ENCODE measurements around the gene HUNK.
"Not testable (repeated sequence)": the region's sequence is repeated elsewhere in the genome, so short reads cannot be mapped to it uniquely, and the experiment has no call there.

Gene HUNK

DNA sequence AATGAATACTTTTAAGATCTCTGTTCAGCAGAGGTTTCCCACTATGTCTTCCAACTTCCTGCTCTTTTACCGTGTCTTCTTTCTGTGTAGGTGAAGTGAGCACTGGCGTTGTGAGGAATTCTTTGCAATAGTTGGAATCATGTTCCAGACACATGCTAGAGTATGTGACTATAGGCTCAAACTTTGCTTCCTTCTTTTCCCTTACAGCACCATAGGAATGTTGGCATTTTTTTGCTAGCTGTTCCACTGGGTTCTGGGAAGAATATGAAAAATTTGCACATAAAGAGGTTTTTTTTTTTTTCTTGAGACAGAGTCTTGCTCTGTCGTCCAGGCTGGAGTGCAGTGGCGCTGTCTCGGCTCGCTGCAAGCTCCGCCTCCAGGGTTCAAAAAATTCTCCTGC is 15.7 kb upstream of the HUNK start:
- TF ChIP-seq ZNF274 (IDR thresholded peaks at IDR 0.05; ENCODE audit: low read depth, low read length), result no peak
- no peak overlapping the region for H3K4me3 ChIP-seq (ENCODE audit: low read length)

DNA sequence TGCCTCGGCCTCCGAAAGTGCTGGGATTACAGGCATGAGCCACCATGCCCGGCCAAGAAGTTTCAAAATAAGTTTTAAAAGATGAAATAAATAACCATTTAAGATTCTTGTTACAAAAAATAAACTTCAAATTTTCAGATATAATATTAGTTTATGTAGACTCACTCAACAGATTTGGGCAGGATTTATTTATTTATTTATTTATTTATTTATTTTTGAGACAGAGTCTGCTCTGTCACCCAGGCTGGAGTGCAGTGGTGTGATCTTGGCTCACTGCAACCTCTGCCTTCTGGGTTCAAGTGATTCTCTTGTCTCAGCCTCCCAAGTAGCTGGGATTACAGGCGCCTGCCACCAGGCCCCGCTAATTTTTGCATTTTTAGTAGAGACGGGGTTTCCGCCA is 15.2 kb upstream of the HUNK start:
- not testable (repeated sequence) for H3K4me3 ChIP-seq (ENCODE audit: low read length)

DNA sequence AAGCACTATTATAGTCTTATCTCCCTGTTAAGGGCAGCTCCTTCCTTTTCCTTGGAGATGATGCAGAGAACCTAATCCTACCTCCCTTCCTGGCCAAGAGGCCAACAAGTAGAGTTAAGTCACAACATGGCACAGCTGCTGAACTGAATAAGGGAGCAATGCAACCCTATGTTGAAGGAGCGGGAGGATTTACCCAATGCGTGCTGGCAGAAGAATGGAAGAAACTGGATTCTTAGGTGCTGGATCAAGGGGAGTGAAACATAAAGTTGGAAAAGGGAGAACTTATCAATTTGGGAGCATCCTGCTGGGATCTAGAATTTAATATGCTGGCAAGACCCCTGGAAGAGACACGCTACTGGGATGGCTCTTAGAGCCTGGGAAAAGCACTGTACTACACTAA is 12.0 kb upstream of the HUNK start:
- no peak overlapping the region for H3K4me3 ChIP-seq (ENCODE audit: low read length)
- no peak for TF ChIP-seq ZNF274 (IDR thresholded peaks at IDR 0.05; ENCODE audit: low read depth, low read length)

DNA sequence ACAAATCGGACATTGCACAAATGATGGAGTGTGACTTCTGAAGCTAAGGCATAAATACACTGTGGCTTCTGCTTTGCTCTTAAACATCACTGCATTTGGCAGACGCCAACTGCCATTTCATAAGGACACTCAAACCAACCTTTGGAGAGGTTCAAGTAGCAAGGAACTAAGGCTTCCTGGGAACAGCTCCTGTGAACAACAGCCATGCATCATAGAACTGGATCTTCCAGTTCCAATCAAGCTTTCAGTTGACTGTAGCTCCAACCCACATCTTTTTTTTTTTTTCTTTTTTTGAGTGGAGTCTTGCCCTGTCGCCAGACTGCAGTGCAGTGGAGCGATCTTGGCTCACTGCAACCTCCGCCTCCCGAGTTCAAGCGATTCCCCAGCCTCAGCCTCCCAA is 10.7 kb upstream of the HUNK start:
- H3K4me3 ChIP-seq (ENCODE audit: low read length), result no peak overlapping the region
- TF ChIP-seq ZNF274 (IDR thresholded peaks at IDR 0.05; ENCODE audit: low read depth, low read length), result no peak

DNA sequence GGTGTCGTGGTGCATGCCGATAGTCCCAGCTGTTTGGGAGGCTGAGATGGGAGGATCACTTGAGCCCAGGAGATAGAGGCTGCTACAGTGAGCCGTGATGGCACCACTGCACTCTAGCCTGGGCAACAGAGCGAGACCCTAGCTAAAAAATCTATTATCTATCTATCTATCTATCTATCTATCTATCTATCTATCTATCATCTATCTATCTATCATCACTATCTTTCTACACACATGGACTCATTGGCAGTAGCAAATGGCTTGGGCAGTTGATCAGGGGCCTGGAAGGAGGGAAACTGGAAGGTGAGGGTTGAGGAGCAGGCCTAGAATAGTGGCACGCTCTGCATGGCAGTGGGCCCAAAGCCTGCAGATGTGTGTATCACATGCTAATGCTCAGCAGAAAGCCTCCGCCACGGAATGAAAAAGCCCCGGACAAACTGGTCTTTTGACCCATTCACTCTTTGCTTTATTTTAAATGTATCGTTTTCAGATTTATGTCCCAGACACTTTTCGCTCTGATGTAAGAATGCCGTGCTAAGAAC is 7.3 kb upstream of the HUNK start:
- no peak overlapping the region for H3K4me3 ChIP-seq (ENCODE audit: low read length)
- no peak for TF ChIP-seq ZNF274 (IDR thresholded peaks at IDR 0.05; ENCODE audit: low read depth, low read length)

DNA sequence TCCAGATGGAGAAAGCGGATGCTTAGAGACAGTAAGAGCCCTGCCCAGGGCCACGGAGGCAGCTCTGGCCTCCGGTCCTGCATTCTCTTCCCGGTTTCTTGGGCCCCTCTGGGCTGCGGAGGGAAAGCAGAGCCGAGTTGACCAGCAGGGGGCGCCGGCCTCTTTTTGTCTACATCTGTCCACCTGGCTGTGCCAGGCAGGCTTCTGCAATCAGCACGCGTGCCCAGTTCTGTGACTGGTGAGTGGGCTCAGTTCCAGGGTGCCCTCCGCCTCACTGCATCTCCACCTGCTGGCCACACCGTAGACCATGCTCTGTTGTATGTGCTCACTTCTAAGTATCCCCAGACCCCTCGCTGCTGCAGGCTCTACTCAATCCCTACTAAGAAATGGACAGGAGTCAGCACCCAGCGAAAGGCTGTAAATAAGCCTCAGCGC is 6.7 kb upstream of the HUNK start:
- no peak for TF ChIP-seq ZNF274 (IDR thresholded peaks at IDR 0.05; ENCODE audit: low read depth, low read length)
- H3K4me3 ChIP-seq (ENCODE audit: low read length), result no peak overlapping the region

DNA sequence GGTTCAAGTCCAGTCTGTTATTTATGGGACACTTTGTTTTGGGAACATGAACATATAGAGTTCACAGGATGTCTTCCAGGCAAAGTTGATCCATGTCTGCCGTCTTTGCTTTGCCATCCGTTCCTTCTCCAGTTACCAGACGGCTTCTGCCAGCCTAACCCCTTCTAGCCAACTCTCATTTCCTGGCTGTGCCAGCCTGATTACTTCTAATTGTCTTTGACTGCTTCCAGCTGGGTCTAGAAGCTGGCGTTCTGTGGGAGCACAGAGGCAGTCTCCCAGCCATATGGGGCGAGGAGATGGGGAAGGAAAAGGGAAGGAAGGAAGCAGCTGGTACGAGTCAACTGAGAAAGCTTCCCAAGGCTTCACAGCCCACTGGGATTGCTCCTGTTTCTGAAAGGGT is 3.1 kb upstream of the HUNK start:
- no peak for TF ChIP-seq ZNF274 (IDR thresholded peaks at IDR 0.05; ENCODE audit: low read depth, low read length)
- no peak overlapping the region for H3K4me3 ChIP-seq (ENCODE audit: low read length)

DNA sequence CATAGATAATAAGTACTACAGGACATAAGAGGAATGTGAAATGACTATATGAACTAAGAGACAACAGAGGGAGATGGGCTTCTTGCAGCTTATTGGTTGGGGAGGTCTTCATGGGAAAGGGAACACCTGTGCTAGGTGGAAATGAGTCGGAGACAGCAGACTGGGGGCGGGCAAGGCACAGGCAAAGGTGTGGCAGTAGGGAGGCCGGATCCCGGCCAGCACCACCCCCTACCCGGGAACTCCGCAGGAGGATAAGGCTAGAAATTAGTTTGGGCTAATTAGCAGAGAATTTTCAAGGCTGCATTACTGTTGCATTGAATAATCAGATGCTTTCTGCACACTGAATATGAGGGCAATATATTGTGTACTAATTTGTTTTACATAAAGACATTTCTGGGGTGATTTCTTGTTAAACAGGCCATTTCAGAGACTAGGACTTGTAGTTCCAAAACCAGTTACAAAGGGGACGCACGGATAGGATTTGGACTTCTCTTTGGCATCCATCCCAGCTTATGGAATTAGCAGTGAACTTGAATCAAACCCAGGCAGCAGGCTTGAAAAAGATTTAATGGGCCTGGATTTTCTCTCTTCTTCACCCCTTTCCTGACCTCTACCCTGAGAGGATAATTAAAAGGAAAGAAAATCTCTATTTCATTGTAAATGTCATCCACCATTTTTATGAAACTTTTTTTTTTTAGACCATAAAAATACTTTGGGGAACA is 2.2 kb upstream of the HUNK start:
- H3K4me3 ChIP-seq (ENCODE audit: low read length), result no peak overlapping the region
- TF ChIP-seq ZNF274 (IDR thresholded peaks at IDR 0.05; ENCODE audit: low read depth, low read length), result no peak

DNA sequence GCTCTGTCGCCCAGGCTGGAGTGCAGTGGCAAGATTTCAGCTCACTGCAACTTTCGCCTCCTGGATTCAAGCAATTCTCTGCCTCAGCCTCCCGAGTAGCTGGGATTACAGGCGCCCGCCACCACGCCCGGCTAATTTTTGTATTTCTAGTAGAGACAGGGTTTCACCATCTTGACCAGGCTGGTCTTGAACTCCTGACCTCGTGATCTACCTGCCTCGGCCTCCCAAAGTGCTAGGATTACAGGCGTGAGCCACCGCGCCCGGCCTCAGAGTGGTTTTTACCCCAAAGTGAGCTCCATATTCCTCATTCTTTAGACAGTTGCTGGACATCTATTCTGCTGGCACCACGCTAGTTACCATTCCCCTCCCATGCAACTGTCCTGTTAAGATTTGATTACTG is 1.4 kb upstream of the HUNK start:
- H3K4me3 ChIP-seq (ENCODE audit: low read length), result not testable (repeated sequence)

DNA sequence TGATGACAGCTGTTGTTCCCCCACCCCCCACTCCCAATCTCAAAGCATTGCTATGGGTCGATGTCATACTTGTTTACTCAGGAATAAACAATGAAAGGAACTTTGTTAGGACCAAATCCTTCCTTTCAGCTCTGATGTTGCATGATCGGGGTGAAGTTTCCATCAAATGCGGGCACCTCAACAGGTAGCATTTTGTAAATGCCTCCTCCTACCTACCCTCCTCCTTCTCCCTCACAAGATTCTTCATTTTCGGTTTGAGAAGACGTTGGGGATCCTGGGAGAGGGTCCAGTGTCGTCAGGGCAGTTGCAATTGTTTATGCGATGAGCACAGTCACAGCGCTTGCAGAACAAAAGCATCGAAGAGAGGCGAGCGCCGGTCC is 758 bp upstream of the HUNK start:
- H3K4me3 ChIP-seq (ENCODE audit: low read length), result no peak overlapping the region
- no peak for TF ChIP-seq ZNF274 (IDR thresholded peaks at IDR 0.05; ENCODE audit: low read depth, low read length)

DNA sequence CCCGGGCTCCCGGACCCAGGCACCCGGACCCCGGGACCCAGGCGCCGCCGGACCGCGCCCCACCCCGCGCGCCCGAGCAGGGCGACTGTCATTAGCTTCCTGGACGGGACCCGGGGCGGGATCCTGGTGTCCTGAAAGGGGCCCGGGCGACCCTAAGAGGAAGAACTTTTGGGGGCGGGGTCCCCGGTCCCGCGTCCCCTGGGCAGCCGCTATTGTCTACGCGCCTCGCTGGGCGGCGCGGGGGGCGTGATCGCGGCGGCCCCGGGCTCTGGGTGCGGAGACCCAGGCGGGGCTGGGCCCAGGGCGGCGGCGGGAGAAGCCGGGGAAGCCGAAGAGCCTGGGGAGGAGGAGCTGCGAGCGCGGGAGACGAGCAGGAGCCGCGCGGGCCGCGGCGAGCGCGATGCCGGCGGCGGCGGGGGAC is 465 bp downstream of the HUNK start:
- peak overlapping the region; percentile 42 for H3K4me3 ChIP-seq (ENCODE audit: low read length)
- TF ChIP-seq ZNF274 (IDR thresholded peaks at IDR 0.05; ENCODE audit: low read depth, low read length), result no peak

DNA sequence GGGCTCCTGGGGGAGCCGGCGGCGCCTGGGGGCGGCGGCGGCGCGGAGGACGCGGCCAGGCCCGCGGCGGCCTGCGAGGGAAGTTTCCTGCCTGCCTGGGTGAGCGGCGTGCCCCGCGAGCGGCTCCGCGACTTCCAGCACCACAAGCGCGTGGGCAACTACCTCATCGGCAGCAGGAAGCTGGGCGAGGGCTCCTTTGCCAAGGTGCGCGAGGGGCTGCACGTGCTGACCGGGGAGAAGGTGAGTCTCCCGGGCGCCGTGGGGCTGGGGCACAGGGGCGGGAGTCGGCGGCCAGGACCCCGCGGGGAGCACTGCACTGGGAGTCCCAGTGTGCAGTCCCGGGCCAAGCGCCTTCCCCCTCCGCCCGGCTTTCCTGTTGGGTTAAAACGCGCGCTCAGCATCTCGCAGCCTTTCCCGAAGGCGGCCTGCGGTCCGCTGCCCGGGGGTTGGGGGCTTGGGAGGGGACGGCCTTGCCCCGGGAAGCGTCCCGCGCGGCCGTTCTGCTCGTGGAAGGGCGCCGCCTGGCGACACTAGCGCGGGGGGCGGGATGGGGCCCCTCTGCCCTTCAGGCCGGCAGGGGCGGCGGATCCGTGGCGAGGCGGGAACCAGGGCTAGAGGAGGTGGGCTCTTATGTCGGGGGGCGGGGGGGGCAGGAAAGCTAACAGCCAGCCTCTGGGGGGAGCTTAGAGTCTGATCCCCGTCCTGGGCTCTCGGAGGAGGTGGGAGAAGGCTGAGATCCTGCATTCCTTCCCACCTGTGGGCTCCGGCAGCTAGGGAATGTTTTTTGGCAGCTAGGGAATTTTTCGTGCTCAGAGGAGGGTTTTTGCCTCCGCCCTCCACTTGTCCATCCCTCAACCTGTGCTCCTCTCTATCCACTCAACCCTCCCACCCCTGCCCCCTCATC is 1.1 kb downstream of the HUNK start:
- H3K4me3 ChIP-seq (ENCODE audit: low read length), result peak overlapping the region; percentile 42
- TF ChIP-seq ZNF274 (IDR thresholded peaks at IDR 0.05; ENCODE audit: low read depth, low read length), result no peak

DNA sequence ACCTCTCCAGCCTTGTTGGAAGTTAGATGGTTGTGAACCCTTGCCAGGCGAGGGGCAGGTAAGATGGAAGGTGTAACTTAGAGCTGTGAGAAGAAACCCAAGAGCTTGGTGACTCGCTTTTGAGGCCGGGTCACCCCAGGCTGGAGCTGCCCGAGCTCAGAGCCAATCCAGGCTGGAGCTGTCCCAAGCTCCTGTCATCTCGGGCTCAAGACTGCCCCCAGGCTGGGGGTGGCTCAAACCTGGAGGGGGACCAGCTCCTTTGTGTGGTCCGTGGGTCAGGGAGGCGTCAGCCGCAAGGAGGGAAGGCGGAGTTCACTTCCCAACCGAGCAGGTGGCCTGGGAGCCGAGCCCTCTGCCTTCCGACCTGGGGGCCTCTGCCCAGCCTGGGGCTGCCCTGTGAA is 2.0 kb downstream of the HUNK start:
- no peak for TF ChIP-seq ZNF274 (IDR thresholded peaks at IDR 0.05; ENCODE audit: low read depth, low read length)
- no peak overlapping the region for H3K4me3 ChIP-seq (ENCODE audit: low read length)

DNA sequence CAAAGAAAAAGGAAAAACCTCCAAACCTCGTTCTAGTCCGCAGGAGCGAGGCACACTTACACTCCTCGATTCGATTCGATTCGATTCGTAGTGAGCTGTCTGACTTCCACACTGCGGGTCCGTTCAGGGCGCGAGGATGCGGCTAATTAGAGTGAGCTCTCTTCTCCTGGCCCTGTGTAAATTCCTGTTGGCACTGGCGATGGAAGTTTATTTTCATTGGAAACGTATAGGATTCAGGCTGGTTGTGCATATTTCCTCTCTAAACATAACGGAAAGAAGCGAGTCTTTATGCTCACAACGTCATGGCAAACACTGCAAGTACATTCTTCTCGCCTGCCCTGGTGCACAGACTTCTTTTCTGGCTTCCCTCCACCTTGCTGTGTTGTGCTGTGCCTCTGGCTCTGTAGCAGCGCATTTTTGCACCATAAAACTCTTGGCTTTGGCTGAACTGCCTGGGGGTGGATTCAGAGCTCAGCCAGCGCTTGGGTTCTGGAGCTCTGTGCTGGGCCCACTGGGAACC is 2.7 kb downstream of the HUNK start:
- TF ChIP-seq ZNF274 (IDR thresholded peaks at IDR 0.05; ENCODE audit: low read depth, low read length), result no peak
- no peak overlapping the region for H3K4me3 ChIP-seq (ENCODE audit: low read length)

DNA sequence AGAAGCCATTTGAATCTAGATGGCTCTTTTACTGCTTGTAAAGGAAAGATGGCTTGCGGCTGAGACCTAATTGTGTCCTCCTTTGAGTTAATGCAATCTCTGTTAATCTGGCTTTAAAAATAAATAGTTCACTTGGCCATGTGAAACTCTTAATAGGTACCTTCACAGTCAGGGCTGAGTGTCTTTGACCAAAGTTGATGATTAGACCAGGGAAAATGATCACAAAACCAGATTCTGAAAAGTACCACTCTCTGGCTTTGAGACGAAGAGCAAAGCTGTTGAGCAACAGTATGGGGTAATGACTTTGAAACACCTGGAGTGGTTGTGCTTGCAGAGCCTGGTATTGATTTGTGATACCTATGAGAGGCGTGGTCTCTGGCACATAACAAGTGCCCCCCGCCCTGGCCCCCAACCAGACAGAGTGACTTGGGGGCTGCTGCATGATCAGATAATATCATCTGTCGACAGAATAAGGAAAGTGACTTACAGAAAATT is 4.7 kb downstream of the HUNK start:
- no peak overlapping the region for H3K4me3 ChIP-seq (ENCODE audit: low read length)
- no peak for TF ChIP-seq ZNF274 (IDR thresholded peaks at IDR 0.05; ENCODE audit: low read depth, low read length)
